CD4-positive, alpha-beta memory T cell (primary cell): ENCODE data around the gene DNLZ. TPM values are rescaled to one million over a fixed set of nuclear protein-coding genes. Genes with fewer than 3 reads are reported as not detected.
"Not testable (repeated sequence)": the region's sequence is repeated elsewhere in the genome, so short reads cannot be mapped to it uniquely, and the experiment has no call there.

Experiments used
- CTCF ChIA-PET: fragments of 350-600 bp; sonication (Branson Sonifier 250); formaldehyde crosslinking; loops from one replicate; lab custom pipeline; 2021; ENCODE audit warnings: inconsistent platforms; ENCODE audit not compliant: partially characterized antibody; lab: Charles Lee
- POLR2A ChIA-PET: fragments of 350-600 bp; sonication (Branson Sonifier 250); formaldehyde crosslinking; loops from one replicate; lab custom pipeline; 2021; ENCODE audit not compliant: partially characterized antibody; lab: Charles Lee
- DNase-seq, 5 donors: peaks; one replicate each; pipeline versions ENCODE4 v3.0.0 to v3.0.0-alpha.2; 2020 to 2022; ENCODE audit warnings: mixed read lengths in 1 of 5
- H3K27ac ChIP-seq: one replicate; pipeline ENCODE4 v1.7.0; 2013; ENCODE audit warnings: low read depth, low read length
- H3K27me3 ChIP-seq: 2 replicates; pipeline ENCODE4 v1.7.0; 2013; ENCODE audit warnings: mild to moderate bottlenecking, low read length, moderate library complexity; ENCODE audit not compliant: insufficient read depth
- H3K36me3 ChIP-seq: 2 replicates; pipeline ENCODE4 v1.7.0; 2013; ENCODE audit warnings: mild to moderate bottlenecking, low read length, moderate library complexity; ENCODE audit not compliant: insufficient read depth
- H3K4me1 ChIP-seq: 2 replicates; pipeline ENCODE4 v1.7.0; 2013; ENCODE audit warnings: mild to moderate bottlenecking, low read length, moderate library complexity; ENCODE audit not compliant: insufficient read depth
- H3K4me3 ChIP-seq, 2 donors: one replicate each; pipeline ENCODE4 v1.7.0; 2013; ENCODE audit warnings: low read length in 2 of 2, mild to moderate bottlenecking in 1 of 2
- H3K9me3 ChIP-seq, 2 donors: one replicate each; pipeline ENCODE4 v1.7.0; 2013; ENCODE audit warnings: low read length in 2 of 2, control low read depth in 1 of 2; ENCODE audit not compliant: control insufficient read depth in 1 of 2
- H3K27ac Mint-ChIP-seq, 7 donors: one replicate each; pipeline ENCODE4 v1.8.0; 2020 to 2021; ENCODE audit warnings: mixed read lengths in 7 of 7, mild to moderate bottlenecking in 6 of 7, inconsistent platforms in 3 of 7, moderate library complexity in 3 of 7
- H3K27me3 Mint-ChIP-seq, 2 donors: one replicate each; pipeline ENCODE4 v1.8.0; 2020 to 2021; ENCODE audit warnings: mixed read lengths in 2 of 2
- H3K36me3 Mint-ChIP-seq, 2 donors: one replicate each; pipeline ENCODE4 v1.8.0; 2020 to 2021; ENCODE audit warnings: mixed read lengths in 2 of 2, inconsistent platforms in 1 of 2, mild to moderate bottlenecking in 1 of 2
- H3K4me1 Mint-ChIP-seq, 4 donors: one replicate each; pipeline ENCODE4 v1.8.0; 2020 to 2021; ENCODE audit warnings: mixed read lengths in 4 of 4, mild to moderate bottlenecking in 1 of 4
- H3K4me3 Mint-ChIP-seq, 8 donors: one replicate each; pipeline ENCODE4 v1.8.0; 2020 to 2021; ENCODE audit warnings: mixed read lengths in 8 of 8, mild to moderate bottlenecking in 7 of 8, moderate library complexity in 6 of 8, inconsistent platforms in 3 of 8
- H3K9me3 Mint-ChIP-seq, 8 donors: one replicate each; pipeline ENCODE4 v1.8.0; 2020 to 2021; ENCODE audit warnings: mixed read lengths in 8 of 8, mild to moderate bottlenecking in 5 of 8, inconsistent platforms in 3 of 8, moderate library complexity in 1 of 8
- intact Hi-C: fragments of 100-400 bp; cut with micrococcal nuclease; formaldehyde crosslinking; loops from one replicate; pipeline ENCODE4 v1.15.1; 2023
- polyA plus RNA-seq, 2 donors: library from polyadenylated mRNA; unstranded; fragments of 300-500 nt; fragmentation: Illumina TruSeq; gene quantifications; one replicate each; pipeline ENCODE4 v1.2.3, GENCODE V29; 2021
- total RNA-seq, 2 experiments: library from RNA; stranded (reverse); gene quantifications; one replicate each; pipeline ENCODE4 v1.2.3, GENCODE V29; 2021

The DNLZ gene
- total and polyA plus RNA-seq, 4 experiments from 2014 or later, result 26.0 to 86.1 (median 51.8) TPM

DNA sequence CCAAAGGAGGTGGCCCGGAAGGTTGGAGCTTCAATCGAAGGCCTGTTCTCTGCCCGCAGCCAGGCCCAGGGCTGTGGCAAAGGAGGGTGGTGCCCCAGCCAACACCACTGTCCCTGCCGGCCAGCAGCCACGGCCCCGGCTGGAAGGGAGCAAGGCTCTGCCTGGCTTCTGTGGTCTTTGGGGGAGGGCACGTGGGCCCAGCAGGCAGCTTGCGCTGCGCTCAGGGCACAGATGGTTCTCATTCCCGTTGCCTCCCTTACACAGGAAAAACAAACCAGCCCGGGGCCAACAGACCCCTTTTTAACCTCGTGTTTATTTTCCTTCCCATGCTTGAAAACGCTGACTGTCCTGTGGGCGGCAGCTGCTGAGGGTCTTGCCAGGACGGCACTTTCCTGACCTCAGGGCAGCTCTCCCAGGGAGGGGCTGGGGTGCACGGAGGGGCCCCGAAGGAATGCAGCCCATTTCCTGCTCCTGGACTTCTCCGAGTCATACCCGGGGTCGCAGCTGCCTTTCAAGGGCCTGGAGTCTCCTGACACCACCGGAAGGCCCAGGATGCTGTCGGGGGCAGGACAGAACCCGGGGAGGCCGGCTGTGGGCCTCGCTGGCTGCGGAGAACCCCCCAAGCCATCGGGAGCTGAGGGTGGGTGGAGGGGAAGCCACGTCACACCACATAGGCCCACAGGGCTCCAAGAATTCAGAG lies 37.3 kb downstream of the DNLZ start:
- Histone ChIP-seq H3K9me3 (no peaks in the 10 kb centered on the region), H3K36me3 (no peaks in the 10 kb centered on the region), H3K4me1 (peaks cover 16% of the 10 kb centered on the region), H3K4me3 (no peak overlapping the region), H3K27ac (no peak overlapping the region), H3K27me3 (no peaks in the 10 kb centered on the region)
- POLR2A ChIA-PET, result interaction anchor here (1.8 kb wide), 1 partner anchor 37 kb away, joined by 5 read pairs; the partner anchor contains the start of gene DNLZ
- H3K4me1 Mint-ChIP-seq, result peaks cover 0 to 8% (median 4%) of the 10 kb centered on the region in 4 donors
- DNase-seq, result peak in 1 of 5 donors; percentile 33
- H3K4me3 Mint-ChIP-seq, result peak overlapping the region in 3 of 8 donors; percentile 36 to 72 (median 68)
- no peaks in the 10 kb centered on the region for H3K27me3 Mint-ChIP-seq
- H3K27ac Mint-ChIP-seq, result no peak overlapping the region
- CTCF ChIA-PET, result interaction anchor here (1.6 kb wide), 1 partner anchor 13 kb away, joined by 4 read pairs; no protein-coding TSS in a partner anchor
- intact Hi-C loops, result no loop called here
- no peaks in the 10 kb centered on the region for H3K36me3 Mint-ChIP-seq
- no peaks in the 10 kb centered on the region for H3K9me3 Mint-ChIP-seq

DNA sequence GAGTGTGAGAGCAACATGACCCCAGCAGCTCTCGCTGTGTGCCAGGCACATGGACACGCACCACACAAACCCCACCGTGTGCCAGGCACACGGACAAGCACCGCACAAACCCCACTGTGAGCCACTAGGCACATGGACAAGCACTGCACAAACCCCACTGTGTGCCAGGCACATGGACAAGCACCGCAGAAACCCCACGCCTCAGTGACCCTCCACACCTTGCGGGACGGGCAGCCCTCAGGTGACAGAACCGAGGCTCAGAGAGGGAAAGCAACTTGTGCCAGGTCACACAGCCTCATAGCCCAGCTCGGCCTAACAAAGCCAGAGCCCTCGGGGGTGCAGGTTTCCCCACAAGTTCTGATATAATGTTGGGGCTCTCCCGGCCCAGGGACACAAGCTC lies 38.2 kb downstream of the DNLZ start:
- Histone ChIP-seq H3K27ac (no peak overlapping the region), H3K27me3 (no peaks in the 10 kb centered on the region), H3K9me3 (no peaks in the 10 kb centered on the region), H3K36me3 (no peaks in the 10 kb centered on the region), H3K4me1 (peaks cover 16% of the 10 kb centered on the region), H3K4me3 (no peak overlapping the region)
- intact Hi-C loops, result no loop called here
- ChIA-PET CTCF (no interaction called here), POLR2A (interaction anchor here (1.8 kb wide), 1 partner anchor 38 kb away, joined by 5 read pairs; the partner anchor contains the start of gene DNLZ)
- Mint-ChIP-seq H3K4me3 (peak overlapping the region in 2 of 8 donors; percentile 17 to 31), H3K4me1 (peaks cover 0 to 8% (median 4%) of the 10 kb centered on the region in 4 donors), H3K27me3 (no peaks in the 10 kb centered on the region), H3K27ac (no peak overlapping the region), H3K36me3 (no peaks in the 10 kb centered on the region), H3K9me3 (peaks cover 0 to 2% (median 0%) of the 10 kb centered on the region in 8 donors)
- DNase-seq, result no peak

- Mint-ChIP-seq H3K4me1 (peaks cover 0 to 8% (median 4%) of the 10 kb centered on the region in 4 donors), H3K9me3 (peaks cover 0 to 2% (median 0%) of the 10 kb centered on the region in 8 donors), H3K27me3 (no peaks in the 10 kb centered on the region), H3K27ac (no peak overlapping the region), H3K4me3 (peak overlapping the region in 1 of 8 donors; percentile 42), H3K36me3 (no peaks in the 10 kb centered on the region)
- POLR2A ChIA-PET, result no interaction called here
- Histone ChIP-seq H3K4me3 (no peak overlapping the region), H3K4me1 (peaks cover 16% of the 10 kb centered on the region), H3K27me3 (no peaks in the 10 kb centered on the region), H3K27ac (no peak overlapping the region), H3K9me3 (no peaks in the 10 kb centered on the region), H3K36me3 (no peaks in the 10 kb centered on the region)
- intact Hi-C loops, result no loop called here
- CTCF ChIA-PET, result no interaction called here
- peak in 1 of 5 donors; percentile 19 for DNase-seq
Measured at GRCh38 chr9:136324501-136325300, 38.8 kb downstream of the DNLZ start.

GRCh38 chr9:136323371-136323789 lies 40.2 kb downstream of the DNLZ start:
- H3K4me3 Mint-ChIP-seq, result peak overlapping the region in 1 of 8 donors; percentile 25
- no peak overlapping the region for H3K27ac ChIP-seq
- no peaks in the 10 kb centered on the region for H3K36me3 ChIP-seq
- peaks cover 0 to 2% (median under 1%) of the 10 kb centered on the region in 4 donors for H3K4me1 Mint-ChIP-seq
- ChIA-PET POLR2A (no interaction called here), CTCF (no interaction called here)
- H3K4me1 ChIP-seq, result peaks cover 8% of the 10 kb centered on the region
- no peaks in the 10 kb centered on the region for H3K27me3 Mint-ChIP-seq
- intact Hi-C loops, result no loop called here
- no peak overlapping the region for H3K27ac Mint-ChIP-seq
- H3K9me3 ChIP-seq, result no peaks in the 10 kb centered on the region
- H3K36me3 Mint-ChIP-seq, result no peaks in the 10 kb centered on the region
- peaks cover 0 to 2% (median 0%) of the 10 kb centered on the region in 8 donors for H3K9me3 Mint-ChIP-seq
- H3K27me3 ChIP-seq, result no peaks in the 10 kb centered on the region
- no peak for DNase-seq
- H3K4me3 ChIP-seq, result no peak overlapping the region

GRCh38 chr9:136322756-136323330 lies 40.7 kb downstream of the DNLZ start:
- POLR2A ChIA-PET, result no interaction called here
- CTCF ChIA-PET, result no interaction called here
- Mint-ChIP-seq H3K9me3 (peaks cover 0 to 2% (median 0%) of the 10 kb centered on the region in 8 donors), H3K36me3 (no peaks in the 10 kb centered on the region), H3K4me3 (no peak overlapping the region), H3K27ac (no peak overlapping the region), H3K27me3 (no peaks in the 10 kb centered on the region), H3K4me1 (peaks cover 0 to 2% (median 0%) of the 10 kb centered on the region in 4 donors)
- intact Hi-C loops, result no loop called here
- Histone ChIP-seq H3K4me3 (no peak overlapping the region), H3K36me3 (no peaks in the 10 kb centered on the region), H3K27me3 (no peaks in the 10 kb centered on the region), H3K27ac (no peak overlapping the region), H3K4me1 (peaks cover 3% of the 10 kb centered on the region), H3K9me3 (no peaks in the 10 kb centered on the region)
- no peak for DNase-seq

DNA sequence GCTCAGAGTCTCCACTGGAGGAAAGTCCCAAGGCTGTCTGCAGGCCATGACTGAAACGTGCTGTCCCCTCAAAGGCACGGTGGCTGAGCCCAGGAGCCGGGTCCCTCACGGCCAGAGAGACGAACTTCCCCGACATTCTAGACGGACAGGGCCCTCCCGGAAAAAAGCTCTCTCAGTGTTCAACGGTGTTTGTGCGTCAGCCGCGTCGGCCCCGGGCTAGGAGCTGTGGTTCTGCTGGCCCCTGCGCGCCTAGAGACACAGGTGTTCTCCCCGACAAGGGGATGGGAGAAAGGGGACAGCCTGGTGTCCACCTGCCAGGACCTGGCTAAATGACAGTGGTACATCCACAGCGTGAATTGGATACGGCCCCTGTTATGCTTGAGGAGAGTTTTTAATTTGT lies 42.0 kb downstream of the DNLZ start:
- Histone ChIP-seq H3K27ac (no peak overlapping the region), H3K4me1 (no peaks in the 10 kb centered on the region), H3K9me3 (no peaks in the 10 kb centered on the region), H3K4me3 (no peak overlapping the region), H3K27me3 (no peaks in the 10 kb centered on the region), H3K36me3 (no peaks in the 10 kb centered on the region)
- ChIA-PET POLR2A (no interaction called here), CTCF (no interaction called here)
- intact Hi-C loops, result no loop called here
- Mint-ChIP-seq H3K27ac (no peak overlapping the region), H3K4me1 (peaks cover 0 to 2% (median 0%) of the 10 kb centered on the region in 4 donors), H3K9me3 (peaks cover 0 to 2% (median 0%) of the 10 kb centered on the region in 8 donors), H3K36me3 (no peaks in the 10 kb centered on the region), H3K4me3 (no peak overlapping the region), H3K27me3 (no peaks in the 10 kb centered on the region)
- DNase-seq, result peak in 1 of 5 donors; percentile 22

DNA sequence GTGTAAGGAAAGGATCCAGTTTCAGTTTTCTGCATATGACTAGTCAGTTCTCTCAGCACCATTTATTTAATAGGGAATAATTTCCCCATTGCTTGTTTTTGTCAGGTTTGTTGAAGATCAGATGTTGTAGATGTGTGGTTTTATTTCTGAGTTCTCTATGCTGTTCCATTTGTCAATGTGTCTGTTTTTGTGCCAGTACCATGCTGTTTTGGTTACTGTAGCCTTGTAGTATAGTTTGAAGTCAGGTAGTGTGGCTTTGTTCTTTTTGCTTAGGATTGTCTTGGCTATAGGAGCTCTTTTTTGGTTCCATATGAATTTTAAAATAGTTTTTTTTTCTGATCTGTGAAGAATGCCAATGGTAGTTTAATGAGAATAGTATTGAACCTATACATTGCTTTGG lies 42.6 kb downstream of the DNLZ start:
- H3K27me3 ChIP-seq, H3K9me3 ChIP-seq, H3K4me3 ChIP-seq, H3K9me3 Mint-ChIP-seq, H3K4me1 ChIP-seq, DNase-seq, H3K4me3 Mint-ChIP-seq, H3K36me3 Mint-ChIP-seq, POLR2A ChIA-PET, intact Hi-C loops, H3K27ac Mint-ChIP-seq, H3K36me3 ChIP-seq, H3K27me3 Mint-ChIP-seq, H3K4me1 Mint-ChIP-seq, H3K27ac ChIP-seq, CTCF ChIA-PET: not testable (repeated sequence)
